Measurements from ENCODE around the gene EPB41. TPM values are rescaled to one million over a fixed set of nuclear protein-coding genes. Genes with fewer than 3 reads are reported as not detected.

Gene EPB41
- total RNA-seq, 1 experiment from 2014 or later = 41.7 TPM

DNA sequence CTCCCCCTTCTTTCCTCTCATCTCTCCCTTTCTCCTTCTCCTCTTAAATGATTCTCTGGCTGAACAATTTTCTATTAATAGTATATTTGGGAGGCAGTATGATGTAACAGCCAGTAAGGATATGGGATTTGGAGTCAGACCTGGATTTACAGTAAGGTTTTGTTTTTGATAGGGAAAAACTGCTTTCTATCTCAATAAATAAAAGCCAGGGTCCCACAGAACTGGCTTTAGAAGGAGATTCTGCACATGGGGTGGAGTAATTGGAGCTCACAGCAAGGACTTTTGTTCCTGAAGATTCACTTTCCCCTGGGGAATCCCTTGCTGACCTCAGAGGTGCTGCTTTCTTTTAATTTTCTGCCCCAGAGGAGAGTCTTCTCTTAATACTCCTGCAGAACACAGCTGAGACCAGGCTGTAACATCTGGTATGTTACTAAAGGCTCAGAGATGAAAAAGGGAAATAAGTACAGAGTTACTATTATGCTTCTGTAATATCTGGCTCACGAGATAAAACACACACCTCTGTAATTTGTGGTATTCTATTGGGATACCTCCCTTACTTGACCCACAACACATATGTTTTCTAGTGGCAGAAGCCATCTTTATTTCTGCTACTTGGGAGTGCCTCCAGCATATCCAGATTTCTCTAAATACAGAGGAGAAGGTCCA lies 13.4 kb downstream of the EPB41 start:
- POLR2A ChIA-PET = interaction anchor here (1.0 kb wide), 1 partner anchor 14 kb away, joined by 3 read pairs; the partner anchor contains the start of gene EPB41
- Histone ChIP-seq H3K9me2 (ENCODE audit: insufficient read depth) (no peaks in the 10 kb centered on the region), H3K36me3 (ENCODE audit: control insufficient read depth in 1 of 2, insufficient read depth in 2 of 2, low read length in 2 of 2) (no peaks in the 10 kb centered on the region), H3K4me2 (ENCODE audit: low read length) (no peak overlapping the region), H3K79me2 (ENCODE audit: insufficient read depth, low read length) (no peaks in the 10 kb centered on the region), H3K27ac (ENCODE audit: low read depth, low read length) (no peak overlapping the region), H3K9me3 (ENCODE audit: control insufficient read depth in 1 of 2, insufficient read depth in 1 of 2, low read depth in 1 of 2, low read length in 2 of 2) (no peaks in the 10 kb centered on the region), H3K9ac (ENCODE audit: low read length) (no peak overlapping the region), H3K27me3 (ENCODE audit: insufficient read depth, low read length) (no peaks in the 10 kb centered on the region), H3K4me3 (replicated peaks in 1 of 2; ENCODE audit: low read depth in 1 of 2, low read length in 2 of 2) (no peak overlapping the region), H4K20me1 (ENCODE audit: insufficient read depth) (no peaks in the 10 kb centered on the region; the same call in 1 of the 2 replicates), H2AFZ (ENCODE audit: low read depth, low read length, poor library complexity, severe bottlenecking) (no peak overlapping the region), H3K4me1 (ENCODE audit: control insufficient read depth in 1 of 2, insufficient read depth in 2 of 2, low read length in 2 of 2) (peaks cover 0 to 10% of the 10 kb centered on the region in 2 experiments; a peak in 1 of 4 replicates)
- TSS peak; percentile 73 for BruUV-seq (replicated peaks)
- no peak for DNase-seq (ENCODE audit: low read depth, low spot score)
- intact Hi-C loops (cut with micrococcal nuclease) = no loop called here
- ATAC-seq = no peak
- RAD21 ChIA-PET (ENCODE audit: low non-redundant PET in 1 of 2, low total read pairs in 2 of 2, uncharacterized antibody in 2 of 2, unreplicated experiment in 2 of 2) = no interaction called here
- CTCF ChIA-PET = interaction anchor here (1.1 kb wide), 1 partner anchor 14 kb away, joined by 3 read pairs; the partner anchor contains the start of gene EPB41
- TF ChIP-seq ELF1 (IDR thresholded peaks at IDR 0.05; ENCODE audit: borderline replicate concordance, low read depth) (no peak), YY1 (IDR thresholded peaks at IDR 0.05; ENCODE audit: extremely low read depth, insufficient replicate concordance, low read depth, low read length) (no peak), RAD21 (IDR thresholded peaks at IDR 0.05; ENCODE audit: low read depth) (no peak), EZH2 (IDR thresholded peaks at IDR 0.05) (no peak), CEBPB (IDR thresholded peaks at IDR 0.05; ENCODE audit: low read depth) (peak; percentile 61), SRF (IDR thresholded peaks at IDR 0.05; ENCODE audit: low read depth) (no peak)
- TF ChIP-seq, protein P1, sequence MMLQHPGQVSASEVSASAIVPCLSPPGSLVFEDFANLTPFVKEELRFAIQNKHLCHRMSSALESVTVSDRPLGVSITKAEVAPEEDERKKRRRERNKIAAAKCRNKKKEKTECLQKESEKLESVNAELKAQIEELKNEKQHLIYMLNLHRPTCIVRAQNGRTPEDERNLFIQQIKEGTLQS (IDR thresholded peaks at IDR 0.05) = no peak

DNA sequence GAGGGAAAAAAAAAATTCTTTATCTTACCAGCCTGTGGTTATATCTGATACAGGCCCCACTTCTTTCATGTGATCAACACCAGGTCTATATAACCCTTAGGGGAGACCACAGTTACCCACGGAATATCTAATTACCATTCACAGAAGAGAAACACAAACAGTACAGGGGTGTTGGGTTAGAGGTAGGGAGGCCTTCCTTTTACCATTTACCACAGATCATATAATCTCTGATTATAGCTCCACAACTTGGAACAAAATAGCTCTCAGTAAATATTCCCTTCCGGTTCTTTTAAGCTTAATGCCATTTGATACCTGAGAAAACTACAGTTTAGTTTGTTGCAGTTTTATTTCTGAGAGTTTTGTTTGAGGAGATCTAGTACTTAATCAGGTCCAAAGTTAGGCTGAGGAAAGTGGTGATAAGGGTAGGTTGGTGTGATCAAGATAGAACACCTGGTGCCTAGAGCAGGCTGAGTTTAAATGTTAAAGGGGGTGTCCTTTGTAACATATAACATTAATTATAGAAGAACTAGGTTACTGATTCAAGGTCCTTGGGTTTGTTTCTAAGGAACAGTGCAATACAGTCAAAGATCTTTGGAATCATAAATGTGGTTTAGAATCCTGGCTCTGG lies 14.1 kb downstream of the EPB41 start:
- no TSS peak for BruUV-seq (replicated peaks)
- Histone ChIP-seq H3K4me1 (ENCODE audit: control insufficient read depth in 1 of 2, insufficient read depth in 2 of 2, low read length in 2 of 2) (peaks cover 4 to 10% of the 10 kb centered on the region in 2 experiments; a peak in 1 of 4 replicates), H3K79me2 (ENCODE audit: insufficient read depth, low read length) (no peaks in the 10 kb centered on the region), H4K20me1 (ENCODE audit: insufficient read depth) (no peaks in the 10 kb centered on the region; the same call in 1 of the 2 replicates), H3K27ac (ENCODE audit: low read depth, low read length) (no peak overlapping the region), H3K27me3 (ENCODE audit: insufficient read depth, low read length) (no peaks in the 10 kb centered on the region), H3K4me2 (ENCODE audit: low read length) (no peak overlapping the region), H3K36me3 (ENCODE audit: control insufficient read depth in 1 of 2, insufficient read depth in 2 of 2, low read length in 2 of 2) (no peaks in the 10 kb centered on the region), H3K9ac (ENCODE audit: low read length) (no peak overlapping the region), H3K9me2 (ENCODE audit: insufficient read depth) (no peaks in the 10 kb centered on the region), H3K9me3 (ENCODE audit: control insufficient read depth in 1 of 2, insufficient read depth in 1 of 2, low read depth in 1 of 2, low read length in 2 of 2) (no peaks in the 10 kb centered on the region), H3K4me3 (replicated peaks in 1 of 2; ENCODE audit: low read depth in 1 of 2, low read length in 2 of 2) (no peak overlapping the region), H2AFZ (ENCODE audit: low read depth, low read length, poor library complexity, severe bottlenecking) (no peak overlapping the region)
- DNase-seq (ENCODE audit: low read depth, low spot score) = no peak
- RAD21 ChIA-PET (ENCODE audit: low non-redundant PET in 1 of 2, low total read pairs in 2 of 2, uncharacterized antibody in 2 of 2, unreplicated experiment in 2 of 2) = no interaction called here
- ATAC-seq = no peak
- CTCF ChIA-PET = interaction anchor here (1.1 kb wide), 1 partner anchor 14 kb away, joined by 3 read pairs; the partner anchor contains the start of gene EPB41
- intact Hi-C loops (cut with micrococcal nuclease) = no loop called here
- POLR2A ChIA-PET = interaction anchor here (1.0 kb wide), 1 partner anchor 14 kb away, joined by 3 read pairs; the partner anchor contains the start of gene EPB41
- TF ChIP-seq SRF (IDR thresholded peaks at IDR 0.05; ENCODE audit: low read depth) (no peak), CBX3 (IDR thresholded peaks at IDR 0.05; ENCODE audit: low read depth) (no peak), SP1 (IDR thresholded peaks at IDR 0.05; ENCODE audit: low read depth) (no peak), ZNF274 (IDR thresholded peaks at IDR 0.05; ENCODE audit: low read depth, low read length) (no peak), EZH2 (IDR thresholded peaks at IDR 0.05) (no peak), POLR2AphosphoS5 (IDR thresholded peaks at IDR 0.05; ENCODE audit: low read depth, low read length) (no peak), TCF7L2 (IDR thresholded peaks at IDR 0.05; ENCODE audit: borderline replicate concordance, extremely low read depth, insufficient read depth, insufficient read length) (no peak), CEBPB (IDR thresholded peaks at IDR 0.05; ENCODE audit: low read depth) (no peak), ZFX (IDR thresholded peaks at IDR 0.05) (no peak), JUND (IDR thresholded peaks at IDR 0.05) (no peak)
- TF ChIP-seq, protein P2, sequence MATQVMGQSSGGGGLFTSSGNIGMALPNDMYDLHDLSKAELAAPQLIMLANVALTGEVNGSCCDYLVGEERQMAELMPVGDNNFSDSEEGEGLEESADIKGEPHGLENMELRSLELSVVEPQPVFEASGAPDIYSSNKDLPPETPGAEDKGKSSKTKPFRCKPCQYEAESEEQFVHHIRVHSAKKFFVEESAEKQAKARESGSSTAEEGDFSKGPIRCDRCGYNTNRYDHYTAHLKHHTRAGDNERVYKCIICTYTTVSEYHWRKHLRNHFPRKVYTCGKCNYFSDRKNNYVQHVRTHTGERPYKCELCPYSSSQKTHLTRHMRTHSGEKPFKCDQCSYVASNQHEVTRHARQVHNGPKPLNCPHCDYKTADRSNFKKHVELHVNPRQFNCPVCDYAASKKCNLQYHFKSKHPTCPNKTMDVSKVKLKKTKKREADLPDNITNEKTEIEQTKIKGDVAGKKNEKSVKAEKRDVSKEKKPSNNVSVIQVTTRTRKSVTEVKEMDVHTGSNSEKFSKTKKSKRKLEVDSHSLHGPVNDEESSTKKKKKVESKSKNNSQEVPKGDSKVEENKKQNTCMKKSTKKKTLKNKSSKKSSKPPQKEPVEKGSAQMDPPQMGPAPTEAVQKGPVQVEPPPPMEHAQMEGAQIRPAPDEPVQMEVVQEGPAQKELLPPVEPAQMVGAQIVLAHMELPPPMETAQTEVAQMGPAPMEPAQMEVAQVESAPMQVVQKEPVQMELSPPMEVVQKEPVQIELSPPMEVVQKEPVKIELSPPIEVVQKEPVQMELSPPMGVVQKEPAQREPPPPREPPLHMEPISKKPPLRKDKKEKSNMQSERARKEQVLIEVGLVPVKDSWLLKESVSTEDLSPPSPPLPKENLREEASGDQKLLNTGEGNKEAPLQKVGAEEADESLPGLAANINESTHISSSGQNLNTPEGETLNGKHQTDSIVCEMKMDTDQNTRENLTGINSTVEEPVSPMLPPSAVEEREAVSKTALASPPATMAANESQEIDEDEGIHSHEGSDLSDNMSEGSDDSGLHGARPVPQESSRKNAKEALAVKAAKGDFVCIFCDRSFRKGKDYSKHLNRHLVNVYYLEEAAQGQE (IDR thresholded peaks at IDR 0.05; ENCODE audit: low read depth) = no peak
- TF ChIP-seq, protein P3, sequence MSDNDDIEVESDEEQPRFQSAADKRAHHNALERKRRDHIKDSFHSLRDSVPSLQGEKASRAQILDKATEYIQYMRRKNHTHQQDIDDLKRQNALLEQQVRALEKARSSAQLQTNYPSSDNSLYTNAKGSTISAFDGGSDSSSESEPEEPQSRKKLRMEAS (IDR thresholded peaks at IDR 0.05) = no peak
